Germinal center (tissue), 1 donor: ENCODE measurements around the gene CSF1R.

ENCODE experiments used
- DNase-seq: peaks from one replicate; pipeline ENCODE4 v3.0.0; 2012; ENCODE audit warnings: mixed read lengths, low spot score

The CSF1R gene

GRCh38 chr5:150023136-150023535 lies 63.2 kb downstream of the CSF1R start:
- no peak for DNase-seq

DNA sequence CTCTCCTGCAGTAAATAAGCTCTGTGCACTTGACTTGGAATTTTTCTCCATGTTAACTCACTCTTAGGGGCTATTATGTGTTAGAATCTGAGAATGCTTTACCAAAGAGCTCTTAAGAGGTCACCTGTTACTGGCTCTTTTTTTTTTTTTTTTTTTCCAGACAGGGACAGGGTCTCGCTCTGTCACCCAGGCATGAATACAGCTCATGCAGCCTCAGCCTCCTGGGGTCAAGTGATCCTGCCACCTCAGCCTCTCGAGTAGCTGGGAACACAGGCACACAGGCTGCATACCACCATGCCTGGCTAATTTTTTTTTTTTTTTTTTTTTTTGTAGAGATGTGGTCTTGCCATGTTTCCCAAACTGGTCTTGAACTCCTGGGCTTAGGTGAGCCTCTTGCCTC lies 63.7 kb downstream of the CSF1R start:
- no peak for DNase-seq

GRCh38 chr5:150022158-150022531 lies 64.2 kb downstream of the CSF1R start:
- DNase-seq, result no peak

DNA sequence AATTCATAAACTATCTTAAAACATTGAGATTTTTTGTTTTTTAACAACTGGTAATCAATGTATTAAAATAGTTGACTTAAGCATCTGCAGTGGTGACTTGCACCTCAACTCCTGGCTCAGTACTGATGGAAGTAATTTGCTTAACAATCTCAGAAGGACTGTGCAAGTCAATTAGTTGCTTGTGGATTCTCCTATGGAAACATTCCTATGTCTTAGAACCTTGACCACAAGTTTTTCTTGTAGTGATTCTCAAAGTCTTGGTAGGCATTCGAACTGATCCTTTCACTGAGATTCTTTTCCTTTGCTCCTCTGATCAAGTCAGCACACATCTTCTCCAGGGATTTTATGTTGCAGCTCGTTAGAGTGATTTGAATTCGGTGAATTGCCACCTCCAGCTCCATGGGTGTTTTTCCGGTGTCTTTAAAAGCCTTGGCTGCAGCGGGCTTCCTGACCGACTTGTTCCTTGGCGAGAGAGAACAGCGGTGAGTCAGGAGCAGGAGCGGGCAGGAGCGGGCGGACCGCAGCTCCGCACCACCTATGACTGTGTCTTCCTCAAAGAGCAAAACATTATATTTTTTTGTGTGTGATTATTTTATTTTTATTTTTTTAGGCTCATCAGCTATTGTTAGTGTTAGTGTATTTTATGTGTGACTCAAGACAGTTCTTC lies 64.7 kb downstream of the CSF1R start:
- DNase-seq, result no peak

DNA sequence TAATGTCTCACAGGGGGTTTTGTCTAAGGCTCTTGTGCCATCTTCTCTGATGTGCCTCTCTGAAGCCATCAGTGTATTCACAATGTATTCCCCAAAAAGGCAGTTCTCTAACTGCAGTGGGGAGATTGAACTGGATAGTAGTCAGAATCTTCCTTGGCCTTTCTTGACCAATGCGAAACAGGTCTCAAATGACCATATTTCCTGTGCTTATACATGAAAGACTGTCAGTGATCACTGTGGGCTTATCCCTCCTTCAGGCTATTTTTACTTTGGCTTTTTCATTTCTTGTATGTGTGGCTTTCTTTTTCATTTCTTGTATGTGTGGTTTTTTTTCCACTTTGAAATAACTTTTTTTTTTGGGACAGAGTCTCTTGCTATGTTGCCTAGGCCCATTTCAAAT lies 66.1 kb downstream of the CSF1R start:
- DNase-seq, result no peak

DNA sequence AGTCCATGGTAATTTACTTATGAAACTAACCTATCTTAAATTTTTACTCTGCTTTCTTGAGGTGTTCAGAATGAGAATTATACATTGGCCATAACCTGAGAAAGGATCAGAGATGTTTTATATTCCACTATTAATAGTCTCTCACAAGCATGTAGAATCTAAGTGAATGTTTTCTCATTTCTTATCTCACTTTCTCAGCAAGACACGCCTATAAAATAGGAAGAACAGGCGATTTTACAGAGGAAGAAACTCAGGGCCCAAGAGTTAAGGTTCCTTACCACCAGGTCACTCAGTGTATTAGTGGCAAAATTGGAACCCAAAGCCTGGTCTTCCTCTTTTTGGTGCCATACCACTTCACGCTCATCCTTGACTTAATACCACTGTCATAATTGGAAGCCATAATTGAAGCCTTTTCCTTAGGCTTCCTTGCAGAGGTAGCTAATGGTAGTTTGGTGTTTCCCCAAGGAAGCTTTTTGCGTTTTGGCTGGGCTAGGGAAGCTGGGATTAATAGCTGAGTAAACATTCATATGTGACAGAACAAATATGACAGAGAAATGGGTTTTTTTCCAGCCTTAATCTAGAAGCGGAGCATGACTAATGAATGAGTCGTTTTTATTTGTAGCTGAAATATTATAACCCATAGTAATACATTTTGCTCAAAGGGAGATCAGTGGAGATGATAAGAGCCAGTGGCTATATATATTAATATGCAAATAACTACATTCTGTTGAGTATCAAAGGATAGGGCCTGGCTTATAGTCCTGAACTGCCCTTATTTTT lies 68.9 kb downstream of the CSF1R start:
- no peak for DNase-seq

GRCh38 chr5:150016537-150016936 lies 69.8 kb downstream of the CSF1R start:
- DNase-seq, result no peak

DNA sequence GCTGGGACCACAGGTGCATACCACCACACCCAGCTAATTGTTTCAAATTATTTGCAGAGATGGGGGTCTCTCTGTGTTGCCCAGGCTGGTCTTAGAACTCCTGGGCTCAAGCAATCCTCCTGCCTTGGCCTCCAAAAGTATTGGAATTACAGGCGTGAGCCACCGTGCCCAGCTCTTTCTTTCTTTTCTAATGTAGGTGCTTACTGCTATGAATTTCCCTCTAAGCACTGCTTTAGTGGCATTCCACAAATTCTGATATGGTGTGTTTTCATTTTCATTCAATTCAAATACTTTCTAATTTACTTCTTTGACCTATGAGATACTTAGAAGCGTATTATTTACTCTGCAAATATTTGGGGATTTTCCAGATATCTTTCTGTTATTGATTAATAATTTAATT lies 70.9 kb downstream of the CSF1R start:
- no peak for DNase-seq

DNA sequence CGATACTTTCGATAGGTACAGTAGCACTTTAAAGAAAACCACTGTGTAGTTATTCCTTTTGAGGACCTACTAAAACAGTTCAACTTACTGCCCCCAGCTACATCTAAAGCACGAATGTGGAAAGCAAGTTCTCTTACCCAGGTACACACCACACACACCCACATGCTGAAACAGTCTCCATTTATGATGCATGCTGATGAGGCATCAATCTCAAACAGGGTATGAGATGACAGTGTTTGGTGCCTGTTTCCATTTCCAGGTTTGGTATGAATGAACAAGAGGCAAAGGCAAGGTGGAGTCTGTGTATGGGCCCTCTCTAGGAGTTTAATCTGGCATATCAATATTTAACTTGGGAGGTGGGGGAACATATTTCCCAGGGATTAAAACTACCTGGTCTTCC lies 71.9 kb downstream of the CSF1R start:
- no peak for DNase-seq

- no peak for DNase-seq
Measured at GRCh38 chr5:150013931-150014330, 72.4 kb downstream of the CSF1R start.

DNA sequence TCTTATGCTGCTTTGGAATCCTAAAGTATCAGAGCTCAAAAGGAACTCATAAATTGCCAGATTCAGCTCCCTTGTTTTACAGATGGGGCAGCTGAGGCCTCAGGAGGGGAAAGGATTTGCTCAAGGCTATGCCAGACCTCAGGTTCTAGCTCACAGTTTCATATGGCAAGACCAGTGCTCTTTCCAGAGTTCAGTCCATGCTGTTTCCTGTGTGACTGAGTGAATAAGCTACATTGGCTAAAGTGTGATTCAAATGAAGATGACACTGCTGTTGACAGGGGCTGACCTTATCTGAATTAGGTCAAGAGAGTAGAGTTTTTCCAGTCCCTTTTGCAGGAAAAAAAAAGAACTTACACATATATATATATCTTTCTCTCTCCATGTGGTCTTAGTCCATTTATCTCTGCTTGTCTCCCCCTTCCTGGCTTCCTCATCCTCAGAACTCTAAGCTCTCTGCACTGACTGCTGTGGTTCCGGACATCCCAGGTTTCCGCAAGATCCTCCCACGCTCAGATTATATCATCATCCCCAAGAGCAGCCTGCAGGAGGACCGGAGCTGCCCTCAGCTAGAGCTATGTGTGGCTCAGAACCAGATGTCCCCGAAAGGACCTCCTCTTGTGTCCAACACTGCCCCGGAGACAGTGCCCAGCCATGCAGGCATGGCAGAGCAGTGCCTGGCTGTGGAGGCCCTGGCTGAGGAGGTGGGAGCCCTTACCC lies 76.5 kb downstream of the CSF1R start:
- DNase-seq, result no peak

DNA sequence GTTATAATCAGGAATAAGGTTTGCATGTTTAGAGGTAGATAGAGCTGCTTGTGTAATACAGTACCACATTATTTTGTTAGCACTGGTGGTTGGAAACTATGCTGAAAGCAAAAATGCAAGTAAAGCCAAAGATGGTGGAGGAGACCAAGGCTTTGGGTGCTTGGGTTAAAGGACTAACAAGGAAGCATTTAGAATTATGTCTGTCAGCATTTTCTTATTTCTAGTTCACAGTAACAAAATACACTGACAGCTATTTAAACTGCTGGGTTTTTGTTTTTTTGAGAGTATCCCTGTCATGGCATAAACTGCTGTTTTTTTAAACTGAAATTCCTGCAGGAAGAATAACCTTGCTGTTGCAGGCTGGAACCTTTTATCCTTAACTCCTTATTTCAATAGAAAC lies 79.3 kb downstream of the CSF1R start:
- DNase-seq, result no peak

- no peak for DNase-seq
Measured at GRCh38 chr5:150006318-150006717, 80.0 kb downstream of the CSF1R start.
